RWPE2 (cell line): ENCODE measurements around the gene MYL4.
"Not testable (repeated sequence)": the region's sequence is repeated elsewhere in the genome, so short reads cannot be mapped to it uniquely, and the experiment has no call there.

ENCODE experiments used
- ATAC-seq: fragments of 200-7000 bp; cut with Tn5 transposase; 3 replicates; pipeline ENCODE4 v1.9.1; 2021; ENCODE audit warnings: low read depth
- DNase-seq: peaks from one replicate; pipeline ENCODE4 v3.0.0-alpha.2; 2020; ENCODE audit warnings: low spot score
- H3K27ac ChIP-seq: fragments of 450-650 bp; 2 replicates; pipeline ENCODE4 v1.5.1; 2017; ENCODE audit warnings: mild to moderate bottlenecking; ENCODE audit not compliant: poor library complexity, severe bottlenecking
- H3K27me3 ChIP-seq: fragments of 250-450 bp; sonication (Bioruptor Pico); 2 replicates; pipeline ENCODE4 v1.5.1; 2021; ENCODE audit warnings: mild to moderate bottlenecking, moderate library complexity; ENCODE audit not compliant: insufficient read depth, poor library complexity, severe bottlenecking
- H3K36me3 ChIP-seq: fragments of 250-450 bp; sonication (Bioruptor Pico); 2 replicates; pipeline ENCODE4 v1.5.1; 2020; ENCODE audit warnings: low read depth, mild to moderate bottlenecking, moderate library complexity
- H3K4me1 ChIP-seq: fragments of 250-450 bp; sonication (Bioruptor Pico); 2 replicates; pipeline ENCODE4 v1.5.1; 2021; ENCODE audit warnings: mild to moderate bottlenecking, moderate library complexity; ENCODE audit not compliant: insufficient read depth, poor library complexity, severe bottlenecking
- H3K4me3 ChIP-seq: fragments of 250-450 bp; sonication (Bioruptor Pico); 2 replicates; pipeline ENCODE4 v1.5.1; 2021; ENCODE audit warnings: mild to moderate bottlenecking, moderate library complexity; ENCODE audit not compliant: severe bottlenecking
- H3K9me3 ChIP-seq: fragments of 250-450 bp; sonication (Bioruptor Pico); 2 replicates; pipeline ENCODE4 v1.5.1; 2021; ENCODE audit warnings: mild to moderate bottlenecking, moderate library complexity; ENCODE audit not compliant: severe bottlenecking
- TF ChIP-seq, protein P1 (sequence below): fragments of 450-650 bp; IDR thresholded peaks from one replicate; pipeline ENCODE4 v1.5.1; 2017; ENCODE audit warnings: mild to moderate bottlenecking, moderate library complexity; ENCODE audit not compliant: poor library complexity, severe bottlenecking

The MYL4 gene

DNA sequence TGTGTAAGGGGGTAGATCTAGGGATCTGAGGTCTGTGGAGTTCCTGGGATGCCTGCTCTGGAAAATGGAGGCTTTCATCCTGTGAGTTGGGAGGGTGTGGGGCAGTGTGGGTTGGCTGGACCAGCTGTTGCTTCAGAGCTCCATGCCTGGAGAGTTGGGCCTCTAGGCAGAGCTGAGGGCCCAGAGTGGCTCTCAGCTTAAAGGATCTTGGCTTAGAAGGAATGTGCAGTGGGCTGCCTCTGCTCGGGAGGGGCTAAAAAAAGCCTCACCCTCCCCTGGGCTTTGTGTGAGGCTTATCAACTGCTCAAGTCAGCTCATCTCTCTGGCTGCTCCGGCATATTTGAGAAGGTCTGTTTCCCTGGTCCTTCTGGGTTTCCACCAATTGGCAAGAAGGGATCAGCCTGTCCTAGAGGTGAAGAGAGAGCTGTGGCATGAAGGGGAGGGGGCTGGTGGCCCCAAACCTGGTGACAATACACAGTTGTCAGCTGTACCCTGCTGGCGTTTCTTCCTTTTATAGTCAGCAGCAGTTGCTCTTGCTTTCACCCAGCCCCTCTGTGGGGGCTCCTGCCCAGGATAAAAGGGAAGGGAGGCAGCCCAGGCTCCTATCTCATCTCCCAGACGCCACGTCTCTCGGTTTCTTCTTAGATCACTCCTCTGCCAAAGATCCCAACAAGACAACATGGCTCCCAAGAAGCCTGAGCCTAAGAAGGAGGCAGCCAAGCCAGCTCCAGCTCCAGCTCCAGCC lies at the start of gene MYL4:
Gene MYL4, plus strand, starts transcription at position 605 of the 745 bp plus-strand sequence. Its CDS starts 75 bp downstream, at position 680.
- Histone ChIP-seq H3K27me3 (no peaks in the 10 kb centered on the region), H3K27ac (no peak within 1 kb of the TSS)

DNA sequence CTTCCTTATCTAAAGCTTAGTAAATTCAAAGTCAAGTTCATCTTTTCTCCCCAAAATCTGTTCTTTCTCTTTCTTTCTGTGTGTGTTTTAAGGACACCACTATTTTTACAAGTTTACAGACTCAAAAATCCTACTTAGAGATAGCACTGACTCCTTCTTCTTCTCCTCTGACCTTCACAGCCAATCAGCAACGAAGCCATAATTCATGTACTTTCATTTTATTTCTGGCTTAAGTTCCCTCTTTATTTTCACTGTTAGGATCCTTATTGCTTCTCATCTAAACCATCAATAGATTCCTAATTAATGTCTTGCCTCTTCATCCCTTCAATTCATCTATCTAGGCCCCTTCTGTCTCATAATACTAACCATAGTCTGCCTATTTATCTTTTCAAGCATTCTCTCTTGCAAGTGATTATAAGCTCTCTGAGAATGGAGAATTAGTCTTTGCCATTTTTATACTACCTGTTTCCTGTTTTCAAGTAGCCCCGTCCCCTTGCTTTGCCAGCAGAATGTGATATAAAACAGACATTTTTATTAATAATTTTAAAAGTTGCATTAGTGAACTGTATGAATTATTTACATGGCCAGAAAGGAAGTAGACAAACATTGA lies 47.0 kb upstream of the MYL4 start:
- Histone ChIP-seq H3K36me3 (peaks cover 85% of the 10 kb centered on the region), H3K4me3 (no peak overlapping the region), H3K27ac (no peak overlapping the region), H3K4me1 (peaks cover 3% of the 10 kb centered on the region), H3K9me3 (no peaks in the 10 kb centered on the region), H3K27me3 (no peaks in the 10 kb centered on the region)
- TF ChIP-seq, protein P1, sequence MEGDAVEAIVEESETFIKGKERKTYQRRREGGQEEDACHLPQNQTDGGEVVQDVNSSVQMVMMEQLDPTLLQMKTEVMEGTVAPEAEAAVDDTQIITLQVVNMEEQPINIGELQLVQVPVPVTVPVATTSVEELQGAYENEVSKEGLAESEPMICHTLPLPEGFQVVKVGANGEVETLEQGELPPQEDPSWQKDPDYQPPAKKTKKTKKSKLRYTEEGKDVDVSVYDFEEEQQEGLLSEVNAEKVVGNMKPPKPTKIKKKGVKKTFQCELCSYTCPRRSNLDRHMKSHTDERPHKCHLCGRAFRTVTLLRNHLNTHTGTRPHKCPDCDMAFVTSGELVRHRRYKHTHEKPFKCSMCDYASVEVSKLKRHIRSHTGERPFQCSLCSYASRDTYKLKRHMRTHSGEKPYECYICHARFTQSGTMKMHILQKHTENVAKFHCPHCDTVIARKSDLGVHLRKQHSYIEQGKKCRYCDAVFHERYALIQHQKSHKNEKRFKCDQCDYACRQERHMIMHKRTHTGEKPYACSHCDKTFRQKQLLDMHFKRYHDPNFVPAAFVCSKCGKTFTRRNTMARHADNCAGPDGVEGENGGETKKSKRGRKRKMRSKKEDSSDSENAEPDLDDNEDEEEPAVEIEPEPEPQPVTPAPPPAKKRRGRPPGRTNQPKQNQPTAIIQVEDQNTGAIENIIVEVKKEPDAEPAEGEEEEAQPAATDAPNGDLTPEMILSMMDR = no peak
- DNase-seq = no peak
- ATAC-seq = no peak

More for the DNA sequence above, at the start of gene MYL4:
- no peak for DNase-seq
- TF ChIP-seq, protein P1 = no peak
- Histone ChIP-seq H3K4me1 (no peaks in the 10 kb centered on the region), H3K36me3 (no peaks in the 10 kb centered on the region), H3K4me3 (no peak within 1 kb of the TSS), H3K9me3 (no peaks in the 10 kb centered on the region)
- ATAC-seq = no peak

DNA sequence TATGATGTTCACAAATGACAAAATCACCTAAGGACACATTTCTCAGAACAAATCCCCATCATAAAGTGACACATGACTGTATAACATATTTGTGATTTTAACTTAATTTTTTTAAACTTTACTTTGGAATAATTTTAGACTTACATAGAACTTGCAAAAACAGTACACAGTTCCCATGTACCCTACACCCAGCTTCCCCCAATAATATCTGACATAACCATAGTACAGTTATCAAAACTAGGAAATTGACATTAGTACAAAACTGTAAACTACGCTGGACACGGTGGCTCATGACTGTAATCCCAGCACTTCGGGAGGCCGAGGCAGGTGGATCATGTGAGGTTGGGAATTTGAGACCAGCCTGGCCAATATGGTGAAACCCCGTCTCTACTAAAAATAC lies 44.9 kb upstream of the MYL4 start:
- Histone ChIP-seq H3K36me3 (peaks cover 84% of the 10 kb centered on the region), H3K27ac (no peak overlapping the region), H3K9me3 (no peaks in the 10 kb centered on the region), H3K27me3 (no peaks in the 10 kb centered on the region), H3K4me1 (no peaks in the 10 kb centered on the region), H3K4me3 (no peak overlapping the region)
- no peak for ATAC-seq
- TF ChIP-seq, protein P1 = no peak
- no peak for DNase-seq

DNA sequence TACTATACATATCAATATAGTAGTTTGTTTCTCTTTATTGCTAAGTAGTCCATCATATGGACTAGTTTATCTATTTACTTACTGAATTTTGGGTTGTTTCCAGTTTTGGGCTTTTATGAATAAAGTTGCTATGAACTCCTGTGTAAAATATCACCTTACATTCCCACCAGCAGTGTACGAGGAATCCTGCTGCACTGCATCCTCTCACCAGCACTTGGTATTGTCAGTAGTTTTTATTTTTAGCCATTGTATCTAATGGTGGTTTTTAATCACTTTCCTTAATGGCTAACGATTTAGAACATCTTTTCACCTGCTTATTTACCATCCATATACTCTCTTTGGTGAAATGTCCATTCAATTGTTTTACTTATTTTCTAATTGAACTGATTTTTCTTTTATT lies 44.0 kb upstream of the MYL4 start:
- no peaks in the 10 kb centered on the region for H3K4me1 ChIP-seq
- TF ChIP-seq, protein P1 = no peak
- no peak overlapping the region for H3K27ac ChIP-seq
- ATAC-seq (no peak), DNase-seq (no peak)
- H3K9me3 ChIP-seq = no peaks in the 10 kb centered on the region
- H3K4me3 ChIP-seq = no peak overlapping the region
- no peaks in the 10 kb centered on the region for H3K27me3 ChIP-seq
- H3K36me3 ChIP-seq = peaks cover 91% of the 10 kb centered on the region

DNA sequence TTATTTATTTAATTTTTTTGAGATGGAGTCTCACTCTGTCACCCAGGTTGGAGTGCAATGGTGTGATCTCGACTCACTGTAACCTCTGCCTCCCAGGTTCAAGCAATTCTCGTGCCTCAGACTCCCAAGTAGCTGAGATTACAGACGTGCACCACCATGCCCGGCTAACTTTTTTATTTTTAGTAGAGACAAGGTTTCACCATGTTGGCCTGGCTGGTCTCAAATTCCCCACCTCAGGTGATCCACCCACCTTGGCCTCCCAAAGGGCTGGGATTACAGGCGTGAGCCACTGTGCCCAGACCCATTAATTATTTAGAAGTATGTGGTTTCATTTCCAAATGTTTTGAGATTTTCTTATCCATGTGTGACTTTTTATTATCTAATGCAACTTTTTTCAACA lies 42.3 kb upstream of the MYL4 start:
- not testable (repeated sequence) for H3K4me3 ChIP-seq, H3K9me3 ChIP-seq, H3K27me3 ChIP-seq, H3K4me1 ChIP-seq, H3K27ac ChIP-seq, ATAC-seq, DNase-seq
- H3K36me3 ChIP-seq = peaks cover 93% of the 10 kb centered on the region

DNA sequence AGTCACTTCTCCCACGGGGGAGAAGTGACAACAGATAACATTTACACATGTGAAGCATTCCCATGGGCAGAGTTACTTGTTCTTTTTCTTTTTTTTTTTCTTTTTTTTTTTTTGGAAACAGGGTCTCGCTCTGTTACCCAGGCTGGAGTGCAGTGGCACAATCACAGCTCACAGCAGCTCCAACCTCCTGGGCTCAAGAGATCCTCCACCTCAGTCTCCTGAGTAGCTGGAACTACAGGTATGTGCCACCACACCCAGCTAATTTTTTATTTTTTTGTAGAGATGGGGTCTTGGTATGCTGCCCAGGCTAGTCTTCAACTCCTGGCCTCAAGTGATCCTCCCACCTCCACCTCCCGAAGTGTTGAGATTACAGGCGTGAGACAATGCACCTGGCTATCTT lies 40.3 kb upstream of the MYL4 start:
- not testable (repeated sequence) for H3K4me1 ChIP-seq, H3K27ac ChIP-seq, DNase-seq, H3K4me3 ChIP-seq, H3K27me3 ChIP-seq, ATAC-seq, H3K9me3 ChIP-seq
- H3K36me3 ChIP-seq = peaks cover 99% of the 10 kb centered on the region
